IgD-negative memory B cell (primary cell): ENCODE results near the gene C6. TPM values are rescaled to one million over a fixed set of nuclear protein-coding genes. Genes with fewer than 3 reads are reported as not detected.
"Not testable (repeated sequence)": the region's sequence is repeated elsewhere in the genome, so short reads cannot be mapped to it uniquely, and the experiment has no call there.

Experiments used
- H3K27ac Mint-ChIP-seq, 3 donors: one replicate each; pipeline ENCODE4 v1.8.0; 2020 to 2022; ENCODE audit warnings: mild to moderate bottlenecking in 3 of 3, mixed read lengths in 3 of 3, moderate library complexity in 1 of 3
- H3K27me3 Mint-ChIP-seq: one replicate; pipeline ENCODE4 v1.8.0; 2021; ENCODE audit warnings: mixed read lengths
- H3K36me3 Mint-ChIP-seq: one replicate; pipeline ENCODE4 v1.8.0; 2020; ENCODE audit warnings: mild to moderate bottlenecking, mixed read lengths
- H3K4me1 Mint-ChIP-seq, 3 donors: one replicate each; pipeline ENCODE4 v1.8.0; 2020 to 2022; ENCODE audit warnings: mixed read lengths in 3 of 3, mild to moderate bottlenecking in 1 of 3
- H3K4me3 Mint-ChIP-seq, 4 donors: one replicate each; pipeline ENCODE4 v1.8.0; 2020 to 2022; ENCODE audit warnings: mild to moderate bottlenecking in 4 of 4, mixed read lengths in 4 of 4, moderate library complexity in 3 of 4
- H3K9me3 Mint-ChIP-seq, 3 donors: one replicate each; pipeline ENCODE4 v1.8.0; 2020 to 2021; ENCODE audit warnings: mixed read lengths in 3 of 3, mild to moderate bottlenecking in 1 of 3
- polyA plus RNA-seq: library from polyadenylated mRNA; unstranded; fragments of 300-500 nt; fragmentation: Illumina TruSeq; gene quantifications from one replicate; pipeline ENCODE4 v1.2.3, GENCODE V29; 2021

C6 gene
- polyA plus RNA-seq, 1 donor from 2014 or later, result not detected

DNA sequence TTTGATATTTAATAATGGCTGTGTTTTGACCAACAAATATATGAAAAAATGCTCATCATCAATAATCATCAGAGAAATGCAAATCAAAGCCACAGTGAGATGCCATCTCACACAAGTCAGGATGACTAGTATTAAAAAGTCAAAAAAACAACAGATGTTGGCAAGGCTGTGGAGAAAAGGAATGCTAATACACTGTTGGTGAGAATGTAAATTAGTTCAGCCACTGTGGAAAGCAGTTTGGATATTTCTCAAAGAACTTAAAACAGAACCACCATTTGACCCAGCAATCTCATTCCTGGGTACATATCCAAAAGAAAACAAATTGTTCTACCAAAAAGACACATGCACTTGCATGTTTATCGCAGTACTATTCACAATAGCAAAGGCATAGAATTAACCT, 30.0 kb downstream of the C6 start:
- not testable (repeated sequence) for H3K27ac Mint-ChIP-seq, H3K27me3 Mint-ChIP-seq, H3K36me3 Mint-ChIP-seq, H3K9me3 Mint-ChIP-seq, H3K4me3 Mint-ChIP-seq, H3K4me1 Mint-ChIP-seq

DNA sequence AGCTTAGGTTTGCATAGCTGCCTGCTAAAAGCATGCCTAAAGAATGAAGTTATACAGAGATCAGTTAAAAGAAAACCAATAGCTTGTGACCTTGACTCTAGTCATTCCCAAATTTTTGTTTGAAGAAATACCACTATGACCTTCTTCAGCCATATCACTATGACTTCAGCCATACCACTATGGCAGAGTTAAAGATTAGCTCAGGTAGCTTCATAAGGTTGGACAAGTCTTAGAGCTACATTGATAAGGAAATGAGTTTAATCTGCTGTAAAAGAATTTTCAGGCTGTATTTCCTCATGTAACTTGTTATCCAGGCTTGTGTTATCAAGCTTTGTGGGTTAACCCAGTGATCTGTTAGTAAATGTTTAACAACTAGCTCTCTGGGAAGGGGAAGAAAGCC, 30.7 kb downstream of the C6 start:
- Mint-ChIP-seq H3K27ac (no peak overlapping the region), H3K4me3 (no peak overlapping the region), H3K36me3 (no peaks in the 10 kb centered on the region), H3K9me3 (peaks cover 0 to 2% (median 0%) of the 10 kb centered on the region in 3 donors), H3K27me3 (no peaks in the 10 kb centered on the region), H3K4me1 (no peaks in the 10 kb centered on the region)

DNA sequence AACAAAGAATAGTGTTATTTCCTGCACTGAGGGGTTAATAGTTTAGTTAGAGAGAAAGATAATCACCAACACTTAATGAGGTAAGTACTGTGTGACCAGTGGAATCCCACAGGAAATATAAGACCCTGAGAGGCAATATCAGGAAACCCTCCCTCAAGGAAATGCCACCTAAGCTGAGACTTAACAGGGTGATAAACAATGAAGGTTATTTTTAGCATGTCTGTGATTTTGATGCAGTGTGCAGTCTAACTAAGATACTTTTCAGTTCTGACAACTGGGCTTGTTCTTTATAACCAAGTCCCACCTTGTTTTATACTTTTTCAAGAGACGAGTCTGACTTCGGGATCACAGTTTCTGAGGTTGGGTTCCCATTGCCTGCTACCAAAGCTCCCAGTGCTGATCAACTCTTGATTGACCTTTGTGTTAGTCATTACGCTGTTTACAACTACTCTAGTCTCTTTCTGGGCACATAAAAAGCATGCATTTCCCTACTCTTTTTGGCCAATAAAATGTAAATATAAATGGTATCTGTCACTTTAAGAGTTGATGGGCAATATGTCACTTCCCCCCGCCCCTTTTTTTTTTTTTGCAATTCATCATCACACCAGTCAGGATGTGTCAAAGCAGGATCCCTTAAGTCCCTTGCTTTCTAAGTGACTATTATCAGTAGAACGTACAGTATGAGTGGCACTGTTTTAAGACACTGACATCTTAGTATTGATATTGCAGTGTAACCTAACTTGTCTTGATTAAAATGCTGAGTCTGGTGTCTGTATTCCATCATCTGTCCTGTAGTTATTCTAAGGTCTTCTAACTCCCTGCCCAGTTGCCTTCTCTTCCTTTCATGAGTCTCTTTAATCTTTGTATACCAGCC, 31.4 kb downstream of the C6 start:
- peaks cover 0 to 2% (median 0%) of the 10 kb centered on the region in 3 donors for H3K9me3 Mint-ChIP-seq
- H3K4me1 Mint-ChIP-seq, result no peaks in the 10 kb centered on the region
- no peaks in the 10 kb centered on the region for H3K27me3 Mint-ChIP-seq
- no peaks in the 10 kb centered on the region for H3K36me3 Mint-ChIP-seq
- no peak overlapping the region for H3K27ac Mint-ChIP-seq
- no peak overlapping the region for H3K4me3 Mint-ChIP-seq

DNA sequence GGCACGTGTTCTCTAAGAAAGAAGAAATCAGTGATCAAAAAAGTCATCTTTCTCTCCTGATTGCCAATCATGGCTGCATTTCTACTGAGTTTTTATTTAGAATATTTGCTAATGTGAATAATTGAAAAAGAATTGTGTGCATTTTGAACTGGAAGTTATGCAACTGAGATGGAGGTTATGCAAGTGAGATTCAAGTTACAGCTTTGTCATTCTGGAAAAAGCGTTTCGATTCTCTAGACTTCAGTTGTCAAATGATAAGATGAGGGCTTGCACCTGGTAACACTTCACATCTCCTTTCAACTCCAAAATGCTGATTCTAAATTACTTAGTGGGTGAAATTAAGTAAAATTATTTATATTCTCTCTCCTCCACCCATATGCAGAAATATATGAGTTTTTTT, 36.4 kb downstream of the C6 start:
- Mint-ChIP-seq H3K27me3 (no peaks in the 10 kb centered on the region), H3K9me3 (peaks cover 0 to 2% (median 2%) of the 10 kb centered on the region in 3 donors), H3K4me1 (no peaks in the 10 kb centered on the region), H3K36me3 (no peaks in the 10 kb centered on the region), H3K27ac (no peak overlapping the region), H3K4me3 (no peak overlapping the region)

DNA sequence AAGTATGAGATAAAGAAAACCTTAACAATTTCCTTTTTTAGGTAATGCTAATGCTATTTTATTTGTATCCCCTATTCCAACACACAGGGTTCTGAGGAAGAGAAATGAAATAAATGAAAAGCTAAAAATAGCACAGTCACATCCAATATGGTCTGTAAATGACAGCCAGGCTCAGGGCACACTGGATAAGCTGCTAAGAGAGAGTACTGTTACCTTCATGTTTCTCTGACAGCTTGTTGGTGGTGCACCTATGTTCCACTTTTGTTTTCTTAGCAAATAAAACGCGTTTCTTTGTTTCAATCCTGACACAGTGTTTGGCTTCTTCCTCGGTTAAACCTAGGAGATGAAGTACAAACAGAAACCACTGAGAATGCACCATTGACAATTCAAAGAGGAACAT, 41.3 kb downstream of the C6 start:
- H3K36me3 Mint-ChIP-seq, result no peaks in the 10 kb centered on the region
- H3K9me3 Mint-ChIP-seq, result peaks cover 0 to 2% (median 2%) of the 10 kb centered on the region in 3 donors
- no peaks in the 10 kb centered on the region for H3K4me1 Mint-ChIP-seq
- no peak overlapping the region for H3K27ac Mint-ChIP-seq
- H3K27me3 Mint-ChIP-seq, result no peaks in the 10 kb centered on the region
- H3K4me3 Mint-ChIP-seq, result no peak overlapping the region

DNA sequence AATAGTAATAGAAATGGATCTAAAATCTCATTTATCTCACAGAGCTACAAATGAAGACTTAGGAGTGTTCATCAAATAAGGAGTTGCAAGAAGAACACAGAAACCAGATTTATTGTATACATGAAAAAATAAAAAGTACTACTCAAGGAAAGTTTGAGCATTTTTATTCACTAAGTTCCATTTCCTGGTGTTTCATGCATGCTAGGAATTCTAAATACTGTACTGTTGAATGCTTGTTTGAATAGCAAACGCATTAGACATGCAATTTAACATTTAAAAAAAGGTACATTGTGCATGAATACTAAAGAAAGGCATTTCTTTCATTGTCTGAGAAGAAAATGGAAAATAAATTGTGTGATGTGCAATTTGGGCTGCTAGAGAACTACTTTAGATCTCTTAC, 52.1 kb downstream of the C6 start:
- H3K27me3 Mint-ChIP-seq, result no peaks in the 10 kb centered on the region
- H3K4me1 Mint-ChIP-seq, result no peaks in the 10 kb centered on the region
- H3K9me3 Mint-ChIP-seq, result peaks cover 0 to 2% (median 1%) of the 10 kb centered on the region in 3 donors
- no peak overlapping the region for H3K4me3 Mint-ChIP-seq
- no peaks in the 10 kb centered on the region for H3K36me3 Mint-ChIP-seq
- no peak overlapping the region for H3K27ac Mint-ChIP-seq

DNA sequence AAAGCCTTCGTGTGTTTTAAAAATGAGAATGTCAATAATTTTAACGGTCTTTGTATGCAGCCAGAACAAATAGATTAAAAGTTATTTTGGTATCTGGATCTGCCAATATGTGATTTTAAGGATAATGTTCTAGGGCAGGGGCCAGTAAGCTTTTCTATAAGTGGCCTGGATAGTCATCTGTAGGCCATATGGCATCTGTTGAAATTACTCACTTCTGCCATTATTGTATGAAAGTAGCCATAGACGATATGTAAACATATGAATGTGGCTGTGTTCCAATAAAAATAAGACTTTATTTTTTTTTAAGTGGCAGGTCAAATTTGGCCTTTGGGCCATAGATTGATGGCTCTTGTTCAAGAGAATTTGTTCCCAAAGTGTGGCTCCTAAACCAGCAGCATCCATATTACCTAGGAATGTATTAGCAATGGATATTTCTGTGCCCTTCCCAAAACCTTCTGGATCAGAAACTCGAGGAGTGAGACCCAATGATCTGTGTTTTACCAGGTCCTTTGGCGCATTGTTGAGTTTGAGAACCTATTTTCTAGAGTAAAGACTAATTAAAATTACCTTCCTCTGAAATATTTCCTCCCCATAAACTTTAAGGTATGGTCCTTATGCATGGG, 55.9 kb downstream of the C6 start:
- Mint-ChIP-seq H3K27ac (no peak overlapping the region), H3K4me3 (no peak overlapping the region), H3K9me3 (peaks cover 0 to 2% (median 0%) of the 10 kb centered on the region in 3 donors), H3K36me3 (no peaks in the 10 kb centered on the region), H3K4me1 (no peaks in the 10 kb centered on the region), H3K27me3 (no peaks in the 10 kb centered on the region)

DNA sequence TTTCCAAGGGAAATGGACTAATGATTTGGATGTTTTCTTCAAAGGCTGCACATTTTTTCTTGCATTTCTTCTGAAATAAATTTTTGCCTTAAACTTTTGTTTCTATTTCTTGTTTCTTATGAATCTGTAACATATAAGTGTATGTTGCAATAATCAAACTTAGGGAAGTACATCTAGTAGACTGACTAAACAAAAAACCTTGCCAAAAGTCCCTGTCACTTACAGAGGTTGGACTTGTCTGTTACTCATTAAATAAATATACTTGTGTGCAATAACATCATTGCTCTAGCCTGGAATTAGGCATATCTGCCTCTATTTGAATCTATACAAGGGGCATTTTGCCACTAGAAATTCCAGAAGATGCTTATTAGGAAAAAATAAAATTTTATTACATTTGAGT, 56.6 kb downstream of the C6 start:
- no peak overlapping the region for H3K27ac Mint-ChIP-seq
- peaks cover 0 to 2% (median 0%) of the 10 kb centered on the region in 3 donors for H3K9me3 Mint-ChIP-seq
- H3K4me1 Mint-ChIP-seq, result no peaks in the 10 kb centered on the region
- H3K4me3 Mint-ChIP-seq, result no peak overlapping the region
- H3K36me3 Mint-ChIP-seq, result no peaks in the 10 kb centered on the region
- H3K27me3 Mint-ChIP-seq, result no peaks in the 10 kb centered on the region

DNA sequence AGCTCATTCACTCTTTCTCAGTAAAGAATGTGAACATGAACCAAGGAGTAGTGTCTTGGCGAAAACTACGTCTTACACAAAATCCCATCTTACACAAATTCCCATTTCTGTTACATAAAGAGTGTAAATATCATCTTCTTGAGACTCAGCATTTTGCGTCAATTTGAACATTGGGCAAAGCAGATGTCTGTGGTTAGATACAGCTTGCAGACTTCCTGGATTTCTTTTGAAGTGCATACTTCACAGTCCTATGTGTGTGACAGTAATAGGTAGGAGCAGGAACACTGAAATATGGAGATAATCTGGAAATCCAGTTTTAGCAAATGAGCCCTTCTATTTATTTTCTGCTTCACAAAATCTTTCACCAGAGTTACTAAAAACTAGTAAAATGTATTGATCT, 58.8 kb downstream of the C6 start:
- Mint-ChIP-seq H3K4me3 (no peak overlapping the region), H3K27me3 (no peaks in the 10 kb centered on the region), H3K27ac (no peak overlapping the region), H3K36me3 (no peaks in the 10 kb centered on the region), H3K4me1 (no peaks in the 10 kb centered on the region), H3K9me3 (peaks cover 0 to 3% (median 0%) of the 10 kb centered on the region in 3 donors)

DNA sequence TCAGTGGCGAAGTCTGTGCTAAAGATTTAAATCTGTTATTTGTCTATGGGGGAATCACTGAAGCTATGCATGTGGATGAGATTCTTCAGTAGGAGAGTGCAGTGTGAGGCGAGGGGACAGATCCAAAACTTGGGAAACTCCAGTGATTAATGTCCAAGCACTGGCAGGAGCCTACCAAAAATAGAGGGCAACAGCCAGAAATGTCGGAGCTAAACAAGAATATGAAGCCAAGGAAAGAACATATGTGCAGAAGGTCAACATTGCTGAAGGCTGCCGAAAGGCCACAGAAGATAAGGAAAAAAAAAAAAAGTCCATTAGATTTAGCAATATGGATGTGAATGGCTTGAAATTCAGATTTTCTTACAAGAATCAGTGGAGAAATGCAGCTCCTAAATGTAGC, 61.8 kb downstream of the C6 start:
- Mint-ChIP-seq H3K4me1 (no peaks in the 10 kb centered on the region), H3K4me3 (no peak overlapping the region), H3K27me3 (no peaks in the 10 kb centered on the region), H3K27ac (no peak overlapping the region), H3K36me3 (no peaks in the 10 kb centered on the region), H3K9me3 (peaks cover 0 to 2% (median 0%) of the 10 kb centered on the region in 3 donors)

DNA sequence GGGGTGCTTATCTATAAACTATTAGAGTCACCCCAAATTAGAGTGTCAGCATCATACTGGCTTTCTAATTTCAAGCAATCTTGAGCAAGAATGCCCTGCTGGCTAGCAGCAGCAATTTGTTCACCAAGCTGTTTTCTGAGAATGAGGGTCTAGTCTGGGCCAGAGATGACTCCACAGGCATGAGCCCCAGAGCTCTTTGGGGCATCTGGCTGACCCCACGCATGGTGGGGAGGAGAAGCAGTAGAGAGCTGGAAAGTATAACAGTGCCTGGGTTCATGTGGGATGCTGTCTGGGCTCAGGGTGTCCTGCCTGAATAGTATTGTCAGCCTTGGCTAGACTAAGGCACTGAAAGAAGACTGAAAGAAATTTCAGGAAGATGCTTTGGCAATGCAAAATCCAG, 64.9 kb downstream of the C6 start:
- Mint-ChIP-seq H3K4me3 (no peak overlapping the region), H3K27me3 (no peaks in the 10 kb centered on the region), H3K4me1 (no peaks in the 10 kb centered on the region), H3K27ac (no peak overlapping the region), H3K36me3 (peaks cover 1% of the 10 kb centered on the region), H3K9me3 (peaks cover 0 to 6% (median 4%) of the 10 kb centered on the region in 3 donors)

DNA sequence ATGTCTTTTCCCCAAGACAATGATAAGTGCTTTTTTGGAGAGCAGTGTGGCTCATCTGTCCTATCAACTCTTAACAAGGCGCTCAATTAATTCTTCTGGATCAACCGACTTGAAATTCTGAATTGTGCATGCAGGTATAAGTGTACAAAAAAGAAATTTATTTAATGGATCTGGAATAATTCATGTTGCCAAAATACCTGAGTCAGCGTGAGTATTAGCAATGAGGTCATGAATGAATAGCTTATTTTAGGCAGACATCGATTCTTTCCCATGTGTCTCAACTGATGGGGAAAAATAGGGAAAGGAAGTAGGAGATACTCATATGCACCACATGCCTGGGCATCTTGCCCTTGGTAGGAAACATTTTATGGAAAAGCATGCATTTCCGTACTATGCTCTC, 68.0 kb downstream of the C6 start:
- no peaks in the 10 kb centered on the region for H3K27me3 Mint-ChIP-seq
- no peaks in the 10 kb centered on the region for H3K4me1 Mint-ChIP-seq
- H3K9me3 Mint-ChIP-seq, result peaks cover 0 to 4% (median 4%) of the 10 kb centered on the region in 3 donors
- no peak overlapping the region for H3K4me3 Mint-ChIP-seq
- peaks cover 1% of the 10 kb centered on the region for H3K36me3 Mint-ChIP-seq
- H3K27ac Mint-ChIP-seq, result no peak overlapping the region

DNA sequence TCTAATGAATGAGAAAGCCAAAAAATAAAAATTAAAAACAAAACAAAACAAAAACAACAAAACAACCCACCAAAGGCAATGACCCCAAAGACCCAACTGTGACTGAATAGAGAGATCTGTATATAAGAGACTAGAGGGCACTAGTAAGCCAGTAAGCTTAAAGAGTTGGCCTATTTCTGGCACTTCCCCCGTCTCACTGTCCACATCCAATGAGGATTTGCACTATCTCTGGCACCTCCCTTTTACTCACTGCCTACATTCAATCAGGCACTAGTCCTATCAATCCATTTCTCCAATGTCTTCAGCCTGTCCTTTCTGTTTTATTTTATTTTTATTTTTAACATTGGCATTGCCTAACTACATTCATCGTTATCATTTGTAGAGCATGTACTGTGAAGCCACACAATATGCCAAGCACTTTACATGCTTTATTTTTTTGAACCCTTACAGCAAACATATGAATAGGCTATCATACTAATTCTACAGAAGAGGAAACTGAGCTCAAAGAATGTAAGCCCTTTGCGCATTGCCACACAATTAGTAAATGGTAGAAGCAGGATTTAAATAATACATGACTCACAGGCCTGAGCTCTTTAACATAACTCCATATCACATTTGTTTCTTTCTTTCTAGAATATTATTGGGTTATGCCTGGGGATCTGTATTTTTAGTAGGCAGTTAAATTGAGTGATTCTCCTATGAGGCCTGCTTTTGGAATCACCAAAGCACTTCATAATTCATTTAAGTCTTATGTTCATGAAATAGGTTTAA, 70.0 kb downstream of the C6 start:
- Mint-ChIP-seq H3K27me3 (no peaks in the 10 kb centered on the region), H3K9me3 (peaks cover 0 to 7% (median 7%) of the 10 kb centered on the region in 3 donors)

DNA sequence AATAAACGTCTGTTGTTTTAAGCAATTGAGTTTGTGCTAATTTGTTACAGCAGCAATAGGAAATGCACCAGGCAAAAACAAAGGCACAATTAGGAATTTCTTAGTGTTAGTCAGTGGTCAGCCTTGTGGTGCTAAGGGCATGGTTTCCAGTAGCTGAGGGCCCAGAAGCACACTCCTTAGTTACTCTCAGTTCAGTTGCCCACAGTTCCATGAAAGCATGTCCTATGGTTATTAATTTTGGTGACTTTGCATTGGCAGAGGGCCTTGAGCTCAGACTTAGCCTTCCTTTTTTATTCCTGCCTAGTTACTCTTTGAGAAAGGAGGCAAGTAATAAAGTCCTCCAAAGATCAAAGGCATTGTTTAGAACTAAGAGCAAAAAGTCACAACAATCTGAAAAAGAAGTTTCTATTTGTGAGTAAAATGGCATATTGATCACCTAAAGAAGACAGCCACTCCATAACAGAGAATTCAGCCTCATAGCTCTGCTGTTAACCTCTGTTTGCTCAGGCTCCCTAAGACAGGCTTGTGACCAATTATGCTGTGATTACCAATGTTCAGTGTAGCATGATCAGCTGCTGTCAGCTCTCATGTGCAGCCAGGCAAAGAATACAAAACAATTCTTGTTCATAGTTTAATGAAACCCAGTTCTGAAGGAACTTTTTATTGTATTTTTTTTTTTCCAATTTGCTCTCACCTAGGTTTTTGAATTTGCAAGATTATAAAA, 85.2 kb downstream of the C6 start:
- Mint-ChIP-seq H3K9me3 (peaks cover 0 to 5% (median 2%) of the 10 kb centered on the region in 3 donors), H3K36me3 (no peaks in the 10 kb centered on the region), H3K4me3 (no peak overlapping the region), H3K27me3 (no peaks in the 10 kb centered on the region), H3K4me1 (no peaks in the 10 kb centered on the region), H3K27ac (no peak overlapping the region)

More for the DNA sequence above, 70.0 kb downstream of the C6 start:
- H3K4me1 Mint-ChIP-seq, result no peaks in the 10 kb centered on the region
- H3K27ac Mint-ChIP-seq, result no peak overlapping the region
- H3K4me3 Mint-ChIP-seq, result no peak overlapping the region
- H3K36me3 Mint-ChIP-seq, result peaks cover 1% of the 10 kb centered on the region

DNA sequence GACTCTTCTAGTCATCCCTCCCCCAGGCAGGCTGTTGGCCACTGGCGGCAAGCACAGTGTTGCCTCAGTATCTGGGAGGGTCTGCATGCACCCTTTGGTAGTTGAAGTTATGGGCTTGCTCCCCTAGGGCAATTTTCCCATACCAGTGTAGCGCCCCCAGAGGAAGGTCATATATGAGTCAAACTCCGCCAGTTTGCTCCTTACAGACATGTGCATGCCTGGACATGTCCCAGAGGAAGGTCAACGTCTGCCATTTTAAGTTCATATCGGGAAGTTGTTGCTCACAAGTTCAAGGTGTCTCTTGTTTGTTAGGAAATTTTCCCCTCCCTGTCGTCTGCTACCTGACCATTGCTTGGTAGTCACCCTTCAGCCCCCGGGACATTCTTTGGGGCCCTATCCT, 90.9 kb downstream of the C6 start:
- H3K36me3 Mint-ChIP-seq, result no peaks in the 10 kb centered on the region
- H3K9me3 Mint-ChIP-seq, result peaks cover 0 to 1% (median 0%) of the 10 kb centered on the region in 3 donors
- no peak overlapping the region for H3K4me3 Mint-ChIP-seq
- peaks cover 2% of the 10 kb centered on the region for H3K27me3 Mint-ChIP-seq
- no peaks in the 10 kb centered on the region for H3K4me1 Mint-ChIP-seq
- H3K27ac Mint-ChIP-seq, result no peak overlapping the region
